T-helper 2 cell treated with Interferon-gamma antibody and Interleukin-4, amounts not matched to agents 5 μg/mL and 100 μg/mL, for 36 hours (primary cell): ENCODE results near the gene CCNG1.
A peak's percentile ranks its signal among the peaks of the same experiment; 100 is the strongest.
"Not testable (repeated sequence)": the region's sequence is repeated elsewhere in the genome, so short reads cannot be mapped to it uniquely, and the experiment has no call there.

ENCODE experiments used
- DNase-seq: peaks from one replicate; pipeline ENCODE4 v3.0.0; 2021; ENCODE audit warnings: low spot score
- H3K27ac Mint-ChIP-seq: one replicate; pipeline ENCODE4 v1.8.0; 2021; ENCODE audit warnings: mild to moderate bottlenecking, mixed read lengths
- H3K27me3 Mint-ChIP-seq: one replicate; pipeline ENCODE4 v1.8.0; 2021; ENCODE audit warnings: low read depth, mixed read lengths
- H3K36me3 Mint-ChIP-seq: one replicate; pipeline ENCODE4 v1.8.0; 2021; ENCODE audit warnings: low read depth, mixed read lengths
- H3K4me1 Mint-ChIP-seq: one replicate; pipeline ENCODE4 v1.8.0; 2021; ENCODE audit warnings: low read depth, mixed read lengths
- H3K4me3 Mint-ChIP-seq: one replicate; pipeline ENCODE4 v1.8.0; 2022; ENCODE audit warnings: mild to moderate bottlenecking, moderate library complexity, mixed read lengths
- H3K9me3 Mint-ChIP-seq: one replicate; pipeline ENCODE4 v1.8.0; 2021; ENCODE audit warnings: mixed read lengths

CCNG1 gene, protein sequence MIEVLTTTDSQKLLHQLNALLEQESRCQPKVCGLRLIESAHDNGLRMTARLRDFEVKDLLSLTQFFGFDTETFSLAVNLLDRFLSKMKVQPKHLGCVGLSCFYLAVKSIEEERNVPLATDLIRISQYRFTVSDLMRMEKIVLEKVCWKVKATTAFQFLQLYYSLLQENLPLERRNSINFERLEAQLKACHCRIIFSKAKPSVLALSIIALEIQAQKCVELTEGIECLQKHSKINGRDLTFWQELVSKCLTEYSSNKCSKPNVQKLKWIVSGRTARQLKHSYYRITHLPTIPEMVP

DNA sequence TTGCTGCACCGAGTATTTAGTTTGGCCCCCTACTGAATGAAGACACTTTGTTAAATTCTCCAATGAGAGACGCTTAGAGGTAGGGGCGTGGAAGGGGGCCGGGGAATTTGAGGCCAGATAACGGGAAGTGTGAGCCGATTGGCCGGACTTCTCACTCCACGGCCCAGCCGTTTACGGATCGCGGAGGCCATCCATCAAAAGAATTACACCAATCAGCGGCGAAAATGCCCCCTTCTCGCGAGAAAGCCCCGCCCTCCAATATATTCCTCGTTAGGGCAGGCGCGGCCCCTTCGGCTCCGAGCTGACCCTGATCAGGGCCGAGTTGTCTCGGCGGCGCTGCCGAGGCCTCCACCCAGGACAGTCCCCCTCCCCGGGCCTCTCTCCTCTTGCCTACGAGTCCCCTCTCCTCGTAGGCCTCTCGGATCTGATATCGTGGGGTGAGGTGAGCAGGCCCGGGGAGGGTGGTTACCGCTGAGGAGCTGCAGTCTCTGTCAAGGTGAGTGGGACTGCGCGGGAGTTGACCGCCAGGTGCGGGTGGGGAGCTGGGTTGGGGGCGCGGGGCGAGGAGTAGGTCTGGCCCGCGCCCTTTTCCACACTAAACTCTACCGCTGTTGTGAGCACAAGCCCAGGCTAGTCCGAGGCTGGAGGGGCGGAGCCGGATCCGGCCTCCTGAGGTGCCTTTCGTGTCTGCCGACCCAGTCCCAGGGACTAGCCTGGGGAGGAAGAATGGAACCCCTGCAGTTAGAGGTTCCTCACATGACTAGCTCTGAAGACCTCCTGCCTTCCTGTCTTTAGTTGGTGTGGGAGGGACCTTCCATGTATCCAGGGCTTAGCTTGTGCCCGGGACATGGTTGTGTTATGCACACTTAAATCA lies at the start of gene CCNG1:
Gene CCNG1 (plus strand): TSS at position 287 of the 874 bp plus-strand sequence. CDS start 1,662 bp downstream, outside the sequence.
- peaks cover 5% of the 10 kb centered on the region for H3K27me3 Mint-ChIP-seq
- peak within 1 kb of the TSS; percentile 89 for H3K27ac Mint-ChIP-seq
- no peaks in the 10 kb centered on the region for H3K9me3 Mint-ChIP-seq
- peak; percentile 91 for DNase-seq
- H3K36me3 Mint-ChIP-seq: peaks cover 36% of the 10 kb centered on the region
- peaks cover 30% of the 10 kb centered on the region for H3K4me1 Mint-ChIP-seq
- peak within 1 kb of the TSS; percentile 94 for H3K4me3 Mint-ChIP-seq

DNA sequence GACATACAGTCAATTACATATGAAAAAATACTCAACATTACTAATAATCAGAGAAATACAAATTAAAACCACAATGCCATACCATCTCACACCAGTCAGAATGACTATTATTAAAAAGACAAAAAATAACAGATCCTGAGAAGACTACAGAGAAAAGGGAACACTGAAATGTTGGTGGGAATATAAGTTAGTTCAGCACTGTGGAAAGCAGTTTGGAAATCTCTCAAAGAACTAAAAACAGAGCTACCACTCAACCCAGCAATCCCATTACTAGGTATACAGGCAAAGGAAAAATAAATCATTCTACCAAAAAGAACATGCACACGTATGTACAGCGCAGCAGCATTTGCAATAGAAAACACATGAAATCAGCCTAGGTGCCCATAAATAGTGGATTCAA lies 41.6 kb upstream of the CCNG1 start:
- H3K27me3 Mint-ChIP-seq: peaks cover 4% of the 10 kb centered on the region
- no peaks in the 10 kb centered on the region for H3K9me3 Mint-ChIP-seq
- H3K36me3 Mint-ChIP-seq: no peaks in the 10 kb centered on the region

DNA sequence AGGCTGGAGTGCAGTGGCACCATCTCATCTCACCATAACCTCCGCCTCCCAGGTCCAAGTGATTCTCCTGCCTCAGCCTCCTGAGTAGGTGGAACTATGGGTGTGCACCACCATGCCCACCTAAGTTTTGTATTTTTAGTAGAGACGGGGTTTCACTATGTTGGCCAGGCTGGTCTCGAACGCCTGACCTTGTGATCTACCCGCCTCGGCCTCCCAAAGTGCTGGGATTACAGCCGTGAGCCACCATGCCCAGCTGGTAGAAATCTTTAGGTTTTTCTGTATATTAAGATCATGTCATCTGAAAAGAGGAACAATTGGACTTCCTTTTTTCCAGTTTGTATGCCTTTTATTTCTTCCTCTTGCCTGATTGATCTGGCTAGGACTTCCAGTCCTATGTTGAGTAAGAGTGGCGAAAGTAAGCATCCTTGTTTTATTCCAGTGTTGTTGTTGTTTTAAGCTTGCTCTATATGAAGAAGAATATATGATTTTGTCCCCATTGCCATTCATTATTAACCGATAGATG lies 40.5 kb upstream of the CCNG1 start:
- not testable (repeated sequence) for H3K27ac Mint-ChIP-seq, H3K36me3 Mint-ChIP-seq, H3K4me1 Mint-ChIP-seq, H3K27me3 Mint-ChIP-seq, DNase-seq, H3K9me3 Mint-ChIP-seq, H3K4me3 Mint-ChIP-seq

More for the DNA sequence above, 41.6 kb upstream of the CCNG1 start:
- no peak overlapping the region for H3K27ac Mint-ChIP-seq
- H3K4me1 Mint-ChIP-seq: no peaks in the 10 kb centered on the region
- H3K4me3 Mint-ChIP-seq: no peak overlapping the region
- no peak for DNase-seq

DNA sequence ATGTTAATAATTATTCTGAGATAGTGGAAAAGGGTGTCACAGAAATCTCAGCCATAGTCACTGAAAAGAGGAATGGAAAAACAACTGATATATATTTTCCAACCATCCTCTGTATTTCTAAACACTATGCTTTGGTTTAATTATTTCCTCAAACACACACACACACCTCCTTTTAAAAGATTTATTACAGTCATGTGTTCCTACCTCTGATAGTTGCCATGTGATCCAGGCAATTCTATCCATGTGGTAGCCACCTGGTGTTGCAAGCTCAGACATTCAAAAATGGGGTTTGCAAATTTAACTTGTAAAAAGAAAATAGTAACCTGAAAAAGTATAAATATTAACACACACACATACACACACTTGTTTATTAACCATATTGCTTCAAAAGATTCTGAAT lies 40.0 kb upstream of the CCNG1 start:
- Mint-ChIP-seq H3K27me3 (peaks cover 4% of the 10 kb centered on the region), H3K4me3 (no peak overlapping the region), H3K9me3 (no peaks in the 10 kb centered on the region), H3K36me3 (no peaks in the 10 kb centered on the region), H3K4me1 (no peaks in the 10 kb centered on the region), H3K27ac (no peak overlapping the region)
- no peak for DNase-seq

DNA sequence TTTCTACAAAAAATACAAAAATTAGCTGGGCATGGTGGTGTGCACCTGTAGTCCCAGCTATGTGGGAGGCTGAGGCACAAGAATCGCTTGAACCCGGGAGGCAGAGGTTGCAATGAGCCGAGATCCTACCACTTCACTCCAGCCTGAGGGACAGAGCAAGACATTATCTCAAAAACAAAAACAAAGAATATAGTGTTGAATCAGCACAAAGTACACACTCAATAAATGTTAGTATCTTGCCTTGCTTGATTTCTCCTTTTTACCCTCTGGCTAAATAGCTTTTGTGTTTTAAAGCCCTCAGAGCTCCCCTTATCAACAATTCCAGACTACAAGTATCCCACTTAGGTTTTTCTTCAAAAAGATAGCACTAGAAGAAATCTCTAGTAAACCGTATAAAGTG lies 37.5 kb upstream of the CCNG1 start:
- H3K4me1 Mint-ChIP-seq: no peaks in the 10 kb centered on the region
- H3K9me3 Mint-ChIP-seq: no peaks in the 10 kb centered on the region
- H3K36me3 Mint-ChIP-seq: no peaks in the 10 kb centered on the region
- DNase-seq: no peak
- H3K27me3 Mint-ChIP-seq: peaks cover 6% of the 10 kb centered on the region
- no peak overlapping the region for H3K4me3 Mint-ChIP-seq
- H3K27ac Mint-ChIP-seq: no peak overlapping the region

DNA sequence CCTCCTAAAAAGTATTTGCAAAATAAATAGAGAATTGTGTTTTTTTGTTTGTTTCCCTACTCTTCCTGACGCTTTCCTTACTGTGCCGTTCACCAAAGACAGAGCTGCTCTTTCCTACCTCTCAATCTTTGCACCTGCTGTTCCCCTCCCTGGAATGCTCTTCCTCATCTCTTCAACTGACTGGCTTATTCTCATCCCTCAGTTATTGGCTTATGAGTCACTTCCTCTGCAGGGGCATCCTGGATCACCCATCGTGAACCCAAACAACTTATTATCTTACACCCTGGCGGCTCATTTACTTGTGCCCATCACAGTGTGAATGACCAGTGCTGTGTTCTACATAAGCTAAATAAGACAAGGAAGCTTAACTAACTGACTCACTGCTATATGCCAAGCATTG lies 36.1 kb upstream of the CCNG1 start:
- Mint-ChIP-seq H3K27me3 (peaks cover 6% of the 10 kb centered on the region), H3K4me3 (no peak overlapping the region)

DNA sequence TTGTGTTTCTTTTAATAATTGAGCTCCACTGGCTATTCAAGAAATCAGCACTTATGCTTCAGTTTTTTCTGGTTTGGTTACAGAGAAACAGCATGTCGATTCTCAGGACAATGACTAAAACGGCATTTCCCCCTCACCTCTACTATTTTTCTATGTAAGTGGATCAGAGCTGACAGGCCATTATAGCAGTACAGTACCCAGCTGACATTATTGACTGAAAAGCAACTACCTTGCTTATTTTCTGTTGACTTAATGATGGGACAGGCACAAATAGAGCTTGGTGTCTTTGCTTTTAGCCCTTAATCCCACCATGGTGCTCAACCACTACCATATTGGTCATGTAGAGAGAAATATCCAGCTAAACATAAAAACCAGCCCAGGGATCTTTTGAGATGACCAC lies 35.4 kb upstream of the CCNG1 start:
- Mint-ChIP-seq H3K9me3 (no peaks in the 10 kb centered on the region), H3K36me3 (no peaks in the 10 kb centered on the region), H3K27me3 (peaks cover 6% of the 10 kb centered on the region), H3K4me3 (no peak overlapping the region), H3K4me1 (no peaks in the 10 kb centered on the region), H3K27ac (no peak overlapping the region)
- DNase-seq: no peak

More for the DNA sequence above, 36.1 kb upstream of the CCNG1 start:
- H3K27ac Mint-ChIP-seq: no peak overlapping the region
- no peak for DNase-seq
- H3K4me1 Mint-ChIP-seq: no peaks in the 10 kb centered on the region
- no peaks in the 10 kb centered on the region for H3K36me3 Mint-ChIP-seq
- no peaks in the 10 kb centered on the region for H3K9me3 Mint-ChIP-seq

DNA sequence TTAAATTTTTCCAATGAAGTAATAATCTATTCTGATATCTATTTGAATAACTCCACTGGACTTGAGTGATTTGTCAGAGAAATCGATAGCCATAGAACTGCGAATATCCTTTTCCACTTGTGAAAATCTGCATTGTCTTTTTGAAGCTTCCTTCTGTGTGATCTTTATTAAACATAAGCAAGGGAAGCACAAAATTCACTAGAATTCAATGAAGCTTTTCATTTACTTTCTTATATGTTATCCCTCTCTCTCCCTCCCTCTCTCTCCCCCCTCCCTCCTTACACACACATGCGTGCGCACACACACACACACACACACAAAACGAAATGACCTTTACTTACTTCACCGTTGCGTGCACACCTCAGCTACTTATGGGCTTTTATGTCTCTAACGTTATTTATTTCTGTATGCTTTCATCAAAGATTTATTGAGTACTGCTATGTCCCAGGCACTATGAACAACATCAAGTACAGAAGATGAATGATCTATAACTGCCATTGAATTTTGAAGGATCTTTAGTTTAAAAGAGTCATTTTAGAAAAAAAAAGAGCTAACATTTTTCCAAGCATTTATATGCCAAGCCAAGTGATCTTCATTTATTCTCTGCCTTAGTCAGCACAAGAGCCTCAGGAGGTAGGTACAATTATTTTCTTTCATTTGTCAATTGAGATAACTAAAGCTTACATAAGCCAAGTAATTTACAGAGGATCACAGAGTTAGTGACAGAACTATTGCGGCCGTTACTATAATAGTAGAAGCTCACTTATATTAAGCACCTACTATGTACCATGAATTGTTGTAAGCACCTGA lies 32.8 kb upstream of the CCNG1 start:
- peaks cover 2% of the 10 kb centered on the region for H3K27me3 Mint-ChIP-seq
- H3K9me3 Mint-ChIP-seq: no peaks in the 10 kb centered on the region
- no peak overlapping the region for H3K27ac Mint-ChIP-seq
- no peak for DNase-seq
- H3K4me1 Mint-ChIP-seq: peaks cover 4% of the 10 kb centered on the region
- no peaks in the 10 kb centered on the region for H3K36me3 Mint-ChIP-seq
- H3K4me3 Mint-ChIP-seq: no peak overlapping the region

DNA sequence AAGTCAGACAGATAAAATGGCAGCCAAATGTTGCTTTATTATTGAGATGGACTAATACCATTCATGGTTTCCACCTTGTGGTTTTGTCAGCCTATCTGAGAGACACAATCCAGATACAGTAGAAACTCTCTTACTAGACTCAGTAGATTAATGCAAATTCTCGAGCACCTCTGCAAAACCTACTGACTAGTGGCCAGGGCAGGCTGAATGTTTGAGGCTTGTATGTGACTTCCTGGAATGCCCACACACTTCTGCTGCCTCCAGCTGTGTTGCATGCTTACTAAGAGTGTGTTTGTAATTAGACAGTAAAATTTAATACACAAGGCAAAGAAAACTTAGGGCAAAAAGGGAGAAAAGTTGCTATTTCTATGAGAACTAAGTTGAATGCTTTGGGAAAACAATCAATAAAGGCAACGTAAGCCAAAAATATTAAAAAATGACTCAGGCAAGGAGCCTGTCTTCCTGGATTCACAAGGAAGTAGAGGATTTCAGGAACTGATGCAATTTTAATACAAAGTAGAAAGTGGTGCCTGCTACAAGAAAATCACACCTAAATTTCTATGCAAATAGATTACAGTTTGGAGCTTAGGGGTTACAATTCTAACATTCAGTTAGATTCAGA lies 30.2 kb upstream of the CCNG1 start:
- H3K4me1 Mint-ChIP-seq: peaks cover 4% of the 10 kb centered on the region
- H3K27me3 Mint-ChIP-seq: peaks cover 5% of the 10 kb centered on the region
- no peak overlapping the region for H3K27ac Mint-ChIP-seq
- H3K4me3 Mint-ChIP-seq: no peak overlapping the region
- H3K9me3 Mint-ChIP-seq: no peaks in the 10 kb centered on the region
- DNase-seq: no peak
- no peaks in the 10 kb centered on the region for H3K36me3 Mint-ChIP-seq

DNA sequence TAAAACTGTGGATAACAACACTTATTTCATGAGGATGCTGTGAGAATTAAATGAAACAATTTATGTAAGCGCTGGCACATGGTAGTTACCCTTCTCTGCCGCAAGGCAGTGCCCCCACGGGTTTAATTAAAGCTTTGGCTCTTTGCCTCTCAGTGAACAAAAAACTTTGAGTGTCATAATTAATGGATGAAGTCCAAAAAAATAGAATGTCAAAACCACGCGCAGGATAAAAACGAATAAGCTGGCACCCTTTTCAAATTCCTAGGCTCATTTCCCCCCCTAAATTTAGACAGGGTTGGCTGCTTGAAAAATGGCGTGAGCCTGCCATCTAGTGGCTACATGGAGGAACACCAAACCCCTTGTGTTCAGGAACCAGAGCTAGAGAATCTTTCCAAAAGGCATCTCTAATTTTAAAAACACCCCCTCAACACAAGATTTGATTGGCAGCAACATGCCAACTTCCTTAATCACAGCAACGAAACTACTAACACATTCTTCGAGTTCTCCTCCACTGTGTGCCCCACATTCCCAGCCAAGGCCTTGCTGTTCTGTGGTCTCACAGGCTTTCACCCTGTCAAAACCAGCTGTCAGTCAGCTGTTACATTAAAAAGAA lies 29.0 kb upstream of the CCNG1 start:
- H3K4me1 Mint-ChIP-seq: peaks cover 4% of the 10 kb centered on the region
- DNase-seq: peak; percentile 23
- no peaks in the 10 kb centered on the region for H3K36me3 Mint-ChIP-seq
- H3K4me3 Mint-ChIP-seq: no peak overlapping the region
- H3K9me3 Mint-ChIP-seq: no peaks in the 10 kb centered on the region
- H3K27ac Mint-ChIP-seq: no peak overlapping the region
- H3K27me3 Mint-ChIP-seq: peaks cover 6% of the 10 kb centered on the region

DNA sequence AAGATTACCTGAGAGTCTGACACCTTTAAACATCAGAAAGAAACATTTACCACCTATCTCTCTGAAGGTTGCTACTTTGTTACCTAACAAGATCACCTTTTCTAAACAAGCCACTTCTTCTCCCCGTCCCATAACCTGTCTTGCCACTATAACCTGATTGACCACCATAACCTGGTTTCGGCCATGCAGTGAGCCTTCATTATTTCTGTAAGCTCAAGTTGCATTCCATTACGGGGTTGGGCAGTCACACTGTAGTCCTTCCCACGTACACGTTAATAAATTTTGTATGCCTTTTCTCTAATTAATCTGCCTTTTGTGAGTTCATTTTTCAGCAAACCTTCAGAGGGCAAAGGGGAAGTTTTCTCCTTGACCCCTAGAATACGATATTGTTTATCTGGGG lies 28.0 kb upstream of the CCNG1 start:
- H3K4me1 Mint-ChIP-seq: peaks cover 4% of the 10 kb centered on the region
- H3K27ac Mint-ChIP-seq: no peak overlapping the region
- no peaks in the 10 kb centered on the region for H3K9me3 Mint-ChIP-seq
- no peak for DNase-seq
- H3K36me3 Mint-ChIP-seq: no peaks in the 10 kb centered on the region
- H3K27me3 Mint-ChIP-seq: peaks cover 10% of the 10 kb centered on the region
- H3K4me3 Mint-ChIP-seq: no peak overlapping the region

DNA sequence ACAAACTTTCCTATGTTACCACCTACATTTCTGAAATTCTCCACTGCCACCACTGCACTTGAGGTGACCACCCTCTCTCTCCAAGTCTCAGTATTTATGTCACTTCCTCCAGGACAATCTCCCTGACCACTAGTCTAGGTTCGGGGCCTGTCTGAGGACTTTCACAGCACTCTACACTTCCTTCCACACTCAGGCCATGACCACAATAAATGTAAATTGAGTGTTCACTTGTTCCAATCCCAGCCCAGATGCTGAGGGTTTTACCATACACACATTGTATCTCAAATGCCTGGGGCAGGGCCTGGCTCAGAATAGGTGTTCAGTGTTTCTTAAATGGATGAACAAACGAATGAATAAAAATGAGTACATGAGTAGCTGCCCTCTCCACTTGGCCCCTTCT lies 26.9 kb upstream of the CCNG1 start:
- Mint-ChIP-seq H3K9me3 (no peaks in the 10 kb centered on the region), H3K27me3 (peaks cover 19% of the 10 kb centered on the region), H3K27ac (no peak overlapping the region), H3K4me1 (peaks cover 4% of the 10 kb centered on the region), H3K36me3 (no peaks in the 10 kb centered on the region), H3K4me3 (no peak overlapping the region)
- no peak for DNase-seq

DNA sequence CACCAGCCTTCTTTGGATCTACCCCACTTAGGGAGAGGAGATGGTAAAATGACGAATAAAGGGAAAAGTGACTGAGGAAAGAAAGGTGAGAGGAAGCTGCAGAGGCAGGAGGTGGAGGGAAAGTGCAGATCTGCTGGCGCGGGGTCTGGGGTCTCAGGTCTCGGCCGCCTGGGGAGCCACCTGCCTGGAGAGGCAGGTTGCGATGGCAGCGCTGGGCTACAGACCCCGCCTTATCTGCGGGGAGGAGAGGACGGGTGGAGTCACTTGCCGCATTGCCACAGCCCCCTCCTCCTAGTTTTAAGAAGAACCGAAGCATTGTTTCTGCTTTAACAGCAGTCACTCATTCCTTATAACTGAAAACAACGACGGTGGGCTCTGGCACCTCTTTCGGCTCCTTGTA lies 21.7 kb upstream of the CCNG1 start:
- not testable (repeated sequence) for DNase-seq, H3K36me3 Mint-ChIP-seq, H3K9me3 Mint-ChIP-seq, H3K4me1 Mint-ChIP-seq, H3K4me3 Mint-ChIP-seq, H3K27ac Mint-ChIP-seq
- peaks cover 28% of the 10 kb centered on the region for H3K27me3 Mint-ChIP-seq
